ENCODE measurements around the gene GINS2.

GRCh38 chr16:85697431-85697830, 8.7 kb upstream of the GINS2 start:
- TF ChIP-seq CTCF (IDR thresholded peaks at IDR 0.05) (no peak), POLR2A (IDR thresholded peaks at IDR 0.05) (no peak)

Data from adrenal gland (tissue), 5 donors.